ENCODE data around the gene PDGFRA.

PDGFRA gene

GRCh38 chr4:54265366-54265765, 36.3 kb downstream of the PDGFRA start:
- FAIRE-seq: no peak

- FAIRE-seq: no peak
These were observed 39.1 kb downstream of the PDGFRA start for GRCh38 chr4:54268151-54268550.

GRCh38 chr4:54271464-54271863, 42.4 kb downstream of the PDGFRA start:
- no peak for FAIRE-seq

GRCh38 chr4:54272051-54272450, 43.0 kb downstream of the PDGFRA start:
- no peak for FAIRE-seq

- FAIRE-seq: no peak
These were observed 45.2 kb downstream of the PDGFRA start for GRCh38 chr4:54274264-54274663.

GRCh38 chr4:54274795-54275665, 45.9 kb downstream of the PDGFRA start:
- no peak for FAIRE-seq

- FAIRE-seq: no peak
These were observed 47.7 kb downstream of the PDGFRA start for GRCh38 chr4:54276641-54277430.

- FAIRE-seq: peak; percentile 17
These were observed 48.6 kb downstream of the PDGFRA start for GRCh38 chr4:54277691-54278090.

GRCh38 chr4:54278216-54278615, 49.1 kb downstream of the PDGFRA start:
- no peak for FAIRE-seq

- FAIRE-seq: no peak
These were observed 52.1 kb downstream of the PDGFRA start for GRCh38 chr4:54281054-54281766.

- FAIRE-seq: no peak
These were observed 53.7 kb downstream of the PDGFRA start for GRCh38 chr4:54282837-54283236.

- no peak for FAIRE-seq
These were observed 60.2 kb downstream of the PDGFRA start for GRCh38 chr4:54289316-54289715.

GRCh38 chr4:54290980-54291379, 61.9 kb downstream of the PDGFRA start:
- FAIRE-seq: no peak

GRCh38 chr4:54296548-54297203, 67.6 kb downstream of the PDGFRA start:
- FAIRE-seq: no peak

GRCh38 chr4:54308110-54308509, 79.0 kb downstream of the PDGFRA start:
- no peak for FAIRE-seq

GRCh38 chr4:54315561-54316538, 86.8 kb downstream of the PDGFRA start:
- FAIRE-seq: no peak

GRCh38 chr4:54317690-54318089, 88.6 kb downstream of the PDGFRA start:
- FAIRE-seq: no peak

- no peak for FAIRE-seq
These were observed 89.8 kb downstream of the PDGFRA start for GRCh38 chr4:54318904-54319303.

- no peak for FAIRE-seq
These were observed 92.0 kb downstream of the PDGFRA start for GRCh38 chr4:54320826-54321685.

- FAIRE-seq: peak; percentile 61
These were observed 93.8 kb downstream of the PDGFRA start for GRCh38 chr4:54322818-54323417.
